Uterus (tissue), 4 donors: ENCODE data around the gene AMELX. TPM values are rescaled to one million over a fixed set of nuclear protein-coding genes. Genes with fewer than 3 reads are reported as not detected.

ENCODE experiments used
- DNase-seq, 2 donors: peaks; one replicate each; pipeline ENCODE4 v3.0.0-alpha.2; 2019 to 2020
- H3K27ac ChIP-seq, 2 donors: fragments of 200-600 bp; sonication (generic); 1 replicate in 1 of 2; 2 replicates in 1 of 2; pipeline ENCODE4 v1.5.1; 2016 to 2018
- H3K27me3 ChIP-seq, 2 donors: fragments of 200-600 bp; sonication (generic); one replicate each; pipeline ENCODE4 v1.5.1; 2018 to 2019; ENCODE audit warnings: control low read depth in 1 of 2
- H3K36me3 ChIP-seq, 2 donors: fragments of 200-600 bp; sonication (generic); one replicate each; pipeline ENCODE4 v1.5.1; 2019; ENCODE audit warnings: control low read depth in 1 of 2
- H3K4me1 ChIP-seq, 2 donors: fragments of 200-600 bp; sonication (generic); one replicate each; pipeline ENCODE4 v1.5.1; 2018 to 2019; ENCODE audit warnings: control low read depth in 1 of 2
- H3K4me3 ChIP-seq, 2 donors: fragments of 200-600 bp; sonication (generic); 1 replicate in 1 of 2; 2 replicates in 1 of 2; pipeline ENCODE4 v1.5.1; 2018 to 2019; ENCODE audit warnings: mild to moderate bottlenecking in 1 of 2
- H3K9me3 ChIP-seq, 2 donors: fragments of 200-600 bp; sonication (generic); one replicate each; pipeline ENCODE4 v1.5.1; 2019; ENCODE audit warnings: control low read depth in 1 of 2
- CTCF ChIP-seq, 4 experiments: fragments of 200-600 bp in 2 of 4; fragments of 450-650 bp in 2 of 4; sonication (generic) in 2 of 4; IDR thresholded peaks; one replicate each; pipeline ENCODE4 v1.5.1; 2016 to 2019; ENCODE audit warnings: antibody characterized with exemption in 4 of 4, mild to moderate bottlenecking in 2 of 4, moderate library complexity in 1 of 4
- POLR2A ChIP-seq, 2 donors: fragments of 450-650 bp; IDR thresholded peaks; one replicate each; pipeline ENCODE4 v1.6.1; 2016; ENCODE audit warnings: antibody characterized with exemption in 2 of 2, mild to moderate bottlenecking in 1 of 2, moderate library complexity in 1 of 2
- intact Hi-C: fragments of 100-400 bp; cut with DNase I; formaldehyde crosslinking; loops from one replicate; pipeline ENCODE4 v1.15.1; 2023; ENCODE audit warnings: low total_unique reads
- total RNA-seq, 4 donors: library from RNA; depleted of rRNA in 3 of 4; stranded (reverse); fragments of >200 nt in 3 of 4; gene quantifications; one replicate each; pipeline versions ENCODE4 v1.1.0 to v1.2.4, GENCODE V29; 2014 to 2023
- donor health status: DM: yes; HTN: yes; CAD: no.

Gene AMELX
- total RNA-seq, 4 donors from 2014 or later = not detected

GRCh38 chrX:11296051-11296450, 2.8 kb downstream of the AMELX start:
- no peak for DNase-seq
- Histone ChIP-seq H3K27me3 (no peaks in the 10 kb centered on the region), H3K27ac (no peak overlapping the region), H3K4me1 (no peaks in the 10 kb centered on the region), H3K9me3 (no peaks in the 10 kb centered on the region), H3K4me3 (no peak overlapping the region), H3K36me3 (no peaks in the 10 kb centered on the region)
- no peak for TF ChIP-seq CTCF (IDR thresholded peaks at IDR 0.05)
- TF ChIP-seq POLR2A (IDR thresholded peaks at IDR 0.05) = no peak
- intact Hi-C loops = no loop called here

- Histone ChIP-seq H3K36me3 (no peaks in the 10 kb centered on the region), H3K4me1 (no peaks in the 10 kb centered on the region), H3K9me3 (no peaks in the 10 kb centered on the region), H3K27me3 (no peaks in the 10 kb centered on the region), H3K27ac (no peak overlapping the region), H3K4me3 (no peak overlapping the region)
- TF ChIP-seq CTCF (IDR thresholded peaks at IDR 0.05) (no peak), POLR2A (IDR thresholded peaks at IDR 0.05) (no peak)
- intact Hi-C loops = no loop called here
- no peak for DNase-seq
These were observed 5.4 kb downstream of the AMELX start for GRCh38 chrX:11298600-11298999.

GRCh38 chrX:11304829-11305228, 11.6 kb downstream of the AMELX start:
- Histone ChIP-seq H3K4me3 (no peak overlapping the region), H3K4me1 (no peaks in the 10 kb centered on the region), H3K36me3 (no peaks in the 10 kb centered on the region), H3K27me3 (no peaks in the 10 kb centered on the region), H3K9me3 (no peaks in the 10 kb centered on the region), H3K27ac (no peak overlapping the region)
- intact Hi-C loops = no loop called here
- DNase-seq = no peak
- TF ChIP-seq POLR2A (IDR thresholded peaks at IDR 0.05) = no peak

- intact Hi-C loops = no loop called here
- H3K27me3 ChIP-seq = no peaks in the 10 kb centered on the region
- H3K36me3 ChIP-seq = no peaks in the 10 kb centered on the region
- H3K4me1 ChIP-seq = no peaks in the 10 kb centered on the region
- no peaks in the 10 kb centered on the region for H3K9me3 ChIP-seq
- H3K4me3 ChIP-seq = no peak overlapping the region
- H3K27ac ChIP-seq = no peak overlapping the region
- TF ChIP-seq CTCF (IDR thresholded peaks at IDR 0.05) (no peak), POLR2A (IDR thresholded peaks at IDR 0.05) (no peak)
- DNase-seq = no peak
These were observed 12.4 kb downstream of the AMELX start for GRCh38 chrX:11305641-11306040.

- intact Hi-C loops = no loop called here
- Histone ChIP-seq H3K4me3 (no peak overlapping the region), H3K9me3 (no peaks in the 10 kb centered on the region), H3K27me3 (no peaks in the 10 kb centered on the region), H3K27ac (no peak overlapping the region), H3K4me1 (no peaks in the 10 kb centered on the region), H3K36me3 (no peaks in the 10 kb centered on the region)
- TF ChIP-seq POLR2A (IDR thresholded peaks at IDR 0.05) (no peak), CTCF (IDR thresholded peaks at IDR 0.05) (no peak)
- DNase-seq = no peak
These were observed 16.0 kb downstream of the AMELX start for GRCh38 chrX:11309220-11309619.

GRCh38 chrX:11311706-11312105, 18.5 kb downstream of the AMELX start:
- intact Hi-C loops = no loop called here
- H3K36me3 ChIP-seq = no peaks in the 10 kb centered on the region
- no peak overlapping the region for H3K4me3 ChIP-seq
- H3K9me3 ChIP-seq = no peaks in the 10 kb centered on the region
- H3K4me1 ChIP-seq = no peaks in the 10 kb centered on the region
- no peak for TF ChIP-seq POLR2A (IDR thresholded peaks at IDR 0.05)
- TF ChIP-seq CTCF (IDR thresholded peaks at IDR 0.05) = no peak
- no peak for DNase-seq
- peak overlapping the region in 1 of 2 donors; percentile 15 for H3K27ac ChIP-seq
- H3K27me3 ChIP-seq = no peaks in the 10 kb centered on the region
